Measurements from ENCODE around the gene MYBL2.

DNA sequence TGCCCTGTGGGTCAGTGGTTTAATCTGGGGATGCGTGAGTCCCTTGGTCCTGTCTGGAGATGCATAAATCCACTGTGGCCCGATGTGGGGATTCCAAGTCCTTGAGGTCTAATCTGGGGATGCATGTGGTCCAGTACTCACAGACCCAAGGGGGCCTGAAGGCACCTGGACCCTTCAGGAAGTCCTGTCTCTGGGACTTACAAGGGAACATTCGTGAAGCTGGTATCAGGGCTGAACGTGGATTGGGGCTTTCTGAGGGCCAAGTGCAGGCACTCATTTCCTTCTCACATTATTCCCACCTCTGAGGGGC, 85.1 kb downstream of the MYBL2 start:
- TF ChIP-seq, protein P1, sequence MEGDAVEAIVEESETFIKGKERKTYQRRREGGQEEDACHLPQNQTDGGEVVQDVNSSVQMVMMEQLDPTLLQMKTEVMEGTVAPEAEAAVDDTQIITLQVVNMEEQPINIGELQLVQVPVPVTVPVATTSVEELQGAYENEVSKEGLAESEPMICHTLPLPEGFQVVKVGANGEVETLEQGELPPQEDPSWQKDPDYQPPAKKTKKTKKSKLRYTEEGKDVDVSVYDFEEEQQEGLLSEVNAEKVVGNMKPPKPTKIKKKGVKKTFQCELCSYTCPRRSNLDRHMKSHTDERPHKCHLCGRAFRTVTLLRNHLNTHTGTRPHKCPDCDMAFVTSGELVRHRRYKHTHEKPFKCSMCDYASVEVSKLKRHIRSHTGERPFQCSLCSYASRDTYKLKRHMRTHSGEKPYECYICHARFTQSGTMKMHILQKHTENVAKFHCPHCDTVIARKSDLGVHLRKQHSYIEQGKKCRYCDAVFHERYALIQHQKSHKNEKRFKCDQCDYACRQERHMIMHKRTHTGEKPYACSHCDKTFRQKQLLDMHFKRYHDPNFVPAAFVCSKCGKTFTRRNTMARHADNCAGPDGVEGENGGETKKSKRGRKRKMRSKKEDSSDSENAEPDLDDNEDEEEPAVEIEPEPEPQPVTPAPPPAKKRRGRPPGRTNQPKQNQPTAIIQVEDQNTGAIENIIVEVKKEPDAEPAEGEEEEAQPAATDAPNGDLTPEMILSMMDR (optimal IDR thresholded peaks at IDR 0.05 in 1 of 3, IDR thresholded peaks at IDR 0.05 in 1 of 3, conservative IDR thresholded peaks at IDR 0.05 in 1 of 3; ENCODE audit: extremely low read depth in 1 of 3, insufficient read depth in 2 of 3, low read length in 3 of 3), result no peak
- TF ChIP-seq EZH2 (IDR thresholded peaks at IDR 0.05; ENCODE audit: low read length), result no peak
